Keratinocyte (primary cell): ENCODE measurements around the gene SYNE2.

ENCODE experiments used
- CTCF ChIP-seq, 3 experiments: IDR thresholded peaks in 1 of 3; conservative IDR thresholded peaks in 1 of 3; optimal IDR thresholded peaks in 1 of 3; 2 replicates in 2 of 3; 3 replicates in 1 of 3; pipeline versions ENCODE3 to v1.5.1; 2011; ENCODE audit warnings: low read length in 3 of 3, mild to moderate bottlenecking in 3 of 3, moderate library complexity in 2 of 3, control low read depth in 1 of 3, inconsistent platforms in 1 of 3; ENCODE audit not compliant: insufficient read depth in 2 of 3; ENCODE audit errors: extremely low read depth in 1 of 3
- EZH2 ChIP-seq: IDR thresholded peaks from one replicate; pipeline ENCODE4 v1.6.1; 2012; ENCODE audit warnings: inconsistent platforms, mild to moderate bottlenecking, low read length, moderate library complexity

GRCh38 chr14:64238049-64238448 is 385.2 kb downstream of the SYNE2 start:
- TF ChIP-seq CTCF (optimal IDR thresholded peaks at IDR 0.05 in 1 of 3, IDR thresholded peaks at IDR 0.05 in 1 of 3, conservative IDR thresholded peaks at IDR 0.05 in 1 of 3; ENCODE audit: extremely low read depth in 1 of 3, insufficient read depth in 2 of 3, low read length in 3 of 3): no peak
- no peak for TF ChIP-seq EZH2
